ENCODE measurements around the gene TP63. TPM values are rescaled to one million over a fixed set of nuclear protein-coding genes. Genes with fewer than 3 reads are reported as not detected.

TP63 gene
- total RNA-seq, 2 donors from 2014 or later, result not detected

- DNase-seq, result no peak
- ATAC-seq, result no peak
- TF ChIP-seq, protein P1, sequence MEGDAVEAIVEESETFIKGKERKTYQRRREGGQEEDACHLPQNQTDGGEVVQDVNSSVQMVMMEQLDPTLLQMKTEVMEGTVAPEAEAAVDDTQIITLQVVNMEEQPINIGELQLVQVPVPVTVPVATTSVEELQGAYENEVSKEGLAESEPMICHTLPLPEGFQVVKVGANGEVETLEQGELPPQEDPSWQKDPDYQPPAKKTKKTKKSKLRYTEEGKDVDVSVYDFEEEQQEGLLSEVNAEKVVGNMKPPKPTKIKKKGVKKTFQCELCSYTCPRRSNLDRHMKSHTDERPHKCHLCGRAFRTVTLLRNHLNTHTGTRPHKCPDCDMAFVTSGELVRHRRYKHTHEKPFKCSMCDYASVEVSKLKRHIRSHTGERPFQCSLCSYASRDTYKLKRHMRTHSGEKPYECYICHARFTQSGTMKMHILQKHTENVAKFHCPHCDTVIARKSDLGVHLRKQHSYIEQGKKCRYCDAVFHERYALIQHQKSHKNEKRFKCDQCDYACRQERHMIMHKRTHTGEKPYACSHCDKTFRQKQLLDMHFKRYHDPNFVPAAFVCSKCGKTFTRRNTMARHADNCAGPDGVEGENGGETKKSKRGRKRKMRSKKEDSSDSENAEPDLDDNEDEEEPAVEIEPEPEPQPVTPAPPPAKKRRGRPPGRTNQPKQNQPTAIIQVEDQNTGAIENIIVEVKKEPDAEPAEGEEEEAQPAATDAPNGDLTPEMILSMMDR (IDR thresholded peaks at IDR 0.05), result no peak
- TF ChIP-seq POLR2A (IDR thresholded peaks at IDR 0.05), result no peak
- peaks cover 0 to 4% (median 0%) of the 10 kb centered on the region in 3 donors for H3K9me3 ChIP-seq
- H3K27me3 ChIP-seq, result no peaks in the 10 kb centered on the region
- H3K27ac ChIP-seq, result no peak overlapping the region
- no peak overlapping the region for H3K4me3 ChIP-seq
- no peaks in the 10 kb centered on the region for H3K36me3 ChIP-seq (replicated peaks in 1 of 2; ENCODE audit: insufficient read depth in 1 of 2, low read depth in 2 of 2)
- WGBS, 2 donors, result 74 to 82% methylated on average over 5 of the region's 5 CpGs
- intact Hi-C loops (cut with DNase I), result no loop called here
- no peaks in the 10 kb centered on the region for H3K4me1 ChIP-seq
Measured at GRCh38 chr3:189812806-189813465, 181.7 kb downstream of the TP63 start.

DNA sequence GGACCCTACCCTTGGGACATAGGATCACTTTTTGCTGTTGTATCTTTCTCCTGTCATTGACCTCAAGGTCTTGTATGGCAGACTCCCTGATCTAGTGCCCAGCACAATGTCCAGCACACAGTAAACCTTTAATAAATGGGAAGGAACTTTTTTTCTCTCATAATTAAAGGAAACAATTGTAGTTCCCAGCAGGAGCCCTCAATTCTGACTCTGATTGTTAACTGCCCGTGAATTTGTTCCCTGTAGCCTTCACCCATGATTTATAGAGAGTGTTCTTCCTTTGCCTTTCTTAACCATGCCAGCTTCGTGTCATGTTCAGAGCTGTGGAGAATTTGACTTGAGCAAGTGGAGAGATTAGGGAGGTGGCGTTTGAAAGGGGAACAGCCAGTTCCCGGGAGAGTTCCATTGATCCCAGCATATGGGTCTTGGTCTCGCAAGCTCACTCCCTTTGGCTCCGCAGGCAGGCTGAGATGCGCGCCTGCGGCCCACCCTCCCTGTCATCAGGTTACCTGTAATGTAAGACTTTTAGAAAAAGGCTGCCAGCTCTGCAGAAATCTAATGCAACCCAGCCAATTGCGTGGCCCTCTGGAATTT, 182.6 kb downstream of the TP63 start:
- Histone ChIP-seq H3K4me3 (no peak overlapping the region), H3K27ac (no peak overlapping the region), H3K36me3 (replicated peaks in 1 of 2; ENCODE audit: insufficient read depth in 1 of 2, low read depth in 2 of 2) (no peaks in the 10 kb centered on the region), H3K9me3 (no peaks in the 10 kb centered on the region), H3K4me1 (no peaks in the 10 kb centered on the region), H3K27me3 (no peaks in the 10 kb centered on the region)
- DNase-seq (no peak), ATAC-seq (no peak)
- WGBS, 2 donors, result 67 to 77% methylated on average over 9 to 10 of the region's 10 CpGs
- intact Hi-C loops (cut with DNase I), result no loop called here
- TF ChIP-seq, protein P1 (IDR thresholded peaks at IDR 0.05), result no peak
- TF ChIP-seq POLR2A (IDR thresholded peaks at IDR 0.05), result no peak

DNA sequence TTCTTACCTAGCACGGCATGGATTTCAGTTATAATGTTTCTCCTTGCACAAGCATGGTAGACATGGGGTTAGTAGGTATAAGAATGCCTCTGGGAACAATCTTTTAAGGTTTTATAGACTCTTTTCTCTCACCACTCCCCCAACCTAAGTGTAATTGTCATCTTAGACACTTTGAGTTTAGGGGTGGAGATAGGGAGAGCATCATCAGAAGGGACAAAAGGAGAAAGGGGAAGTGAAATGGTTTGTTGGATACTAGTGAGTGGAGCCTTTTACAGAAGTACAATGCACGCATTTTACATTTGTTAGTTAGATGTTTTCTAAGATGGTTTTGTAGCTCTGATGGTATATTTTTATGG, 189.2 kb downstream of the TP63 start:
- intact Hi-C loops (cut with DNase I), result no loop called here

GRCh38 chr3:189821262-189821661, 190.1 kb downstream of the TP63 start:
- H3K36me3 ChIP-seq (replicated peaks in 1 of 2; ENCODE audit: insufficient read depth in 1 of 2, low read depth in 2 of 2), result no peaks in the 10 kb centered on the region
- H3K4me1 ChIP-seq, result no peaks in the 10 kb centered on the region
- H3K4me3 ChIP-seq, result no peak overlapping the region
- no peaks in the 10 kb centered on the region for H3K9me3 ChIP-seq
- ATAC-seq (no peak), DNase-seq (no peak)
- WGBS, 2 donors, result 47 to 52% methylated on average over 4 of the region's 4 CpGs
- intact Hi-C loops (cut with DNase I), result no loop called here
- no peaks in the 10 kb centered on the region for H3K27me3 ChIP-seq
- H3K27ac ChIP-seq, result no peak overlapping the region
- no peak for TF ChIP-seq POLR2A (IDR thresholded peaks at IDR 0.05)
- TF ChIP-seq, protein P1 (IDR thresholded peaks at IDR 0.05), result no peak

More for the DNA sequence above, 189.2 kb downstream of the TP63 start:
- no peak for DNase-seq
- H3K27me3 ChIP-seq, result no peaks in the 10 kb centered on the region
- WGBS, 2 donors, result 75 to 81% methylated on average over 2 of the region's 2 CpGs
- H3K4me1 ChIP-seq, result no peaks in the 10 kb centered on the region
- ATAC-seq, result no peak
- H3K9me3 ChIP-seq, result no peaks in the 10 kb centered on the region
- TF ChIP-seq, protein P1 (IDR thresholded peaks at IDR 0.05), result no peak
- no peak for TF ChIP-seq POLR2A (IDR thresholded peaks at IDR 0.05)
- no peak overlapping the region for H3K4me3 ChIP-seq
- no peaks in the 10 kb centered on the region for H3K36me3 ChIP-seq (replicated peaks in 1 of 2; ENCODE audit: insufficient read depth in 1 of 2, low read depth in 2 of 2)
- H3K27ac ChIP-seq, result no peak overlapping the region

DNA sequence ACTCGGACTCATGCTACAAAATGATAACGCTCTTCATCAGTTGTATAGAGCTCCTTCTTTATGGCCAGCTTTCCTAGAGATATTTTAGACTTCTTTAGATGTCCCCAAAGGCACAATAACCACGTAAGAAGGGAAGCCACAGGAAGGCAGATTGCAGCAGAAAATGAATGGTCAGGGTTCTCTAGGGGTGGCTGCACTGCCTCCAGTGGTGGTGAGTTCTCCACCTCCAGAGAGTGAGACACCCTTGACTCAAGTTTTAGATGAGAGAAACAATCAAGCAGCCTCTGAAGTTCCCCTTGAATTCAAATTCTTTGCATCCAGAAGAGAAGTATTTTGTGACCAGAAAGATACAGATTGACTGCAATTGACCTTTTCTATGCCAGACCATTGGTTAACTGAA, 191.5 kb downstream of the TP63 start:
- intact Hi-C loops (cut with DNase I), result no loop called here
- Histone ChIP-seq H3K9me3 (no peaks in the 10 kb centered on the region), H3K36me3 (replicated peaks in 1 of 2; ENCODE audit: insufficient read depth in 1 of 2, low read depth in 2 of 2) (no peaks in the 10 kb centered on the region), H3K27me3 (no peaks in the 10 kb centered on the region), H3K4me1 (no peaks in the 10 kb centered on the region), H3K27ac (no peak overlapping the region), H3K4me3 (no peak overlapping the region)
- no peak for DNase-seq
- WGBS, 2 donors, result 53 to 70% methylated on average over 3 of the region's 3 CpGs
- no peak for ATAC-seq
- TF ChIP-seq, protein P1 (IDR thresholded peaks at IDR 0.05), result no peak
- no peak for TF ChIP-seq POLR2A (IDR thresholded peaks at IDR 0.05)

Measured in body of pancreas (tissue), 4 donors.